ENCODE measurements around the gene DOK4. TPM values are rescaled to one million over a fixed set of nuclear protein-coding genes. Genes with fewer than 3 reads are reported as not detected.
A peak's percentile ranks its signal among the peaks of the same experiment; 100 is the strongest.

The DOK4 gene
- total RNA-seq, 1 donor from 2014 or later, result 17.6 TPM

GRCh38 chr16:57471209-57471608 lies 15.1 kb downstream of the DOK4 start:
- FAIRE-seq, result peak; percentile 66

DNA sequence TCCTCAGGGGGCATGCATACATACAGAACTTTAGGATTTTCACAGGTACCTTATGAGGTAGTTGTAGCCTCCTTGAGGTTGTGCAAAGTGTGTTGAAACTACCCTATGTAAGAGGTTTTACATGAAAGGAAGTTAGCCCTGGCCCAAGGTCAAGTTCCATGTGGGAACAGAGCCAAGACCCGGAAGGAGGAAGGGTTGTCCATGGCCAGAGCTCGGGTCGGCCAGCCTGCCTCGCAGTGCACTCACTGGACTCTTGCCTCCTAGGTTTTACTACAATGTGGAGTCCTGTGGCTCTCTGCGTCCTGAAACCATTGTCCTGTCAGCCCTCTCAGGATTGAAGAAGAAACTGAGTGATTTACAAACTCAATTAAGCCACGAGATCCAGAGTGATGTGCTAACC lies 15.6 kb downstream of the DOK4 start:
- TF ChIP-seq CTCF (IDR thresholded peaks at IDR 0.05; ENCODE audit: insufficient read depth, low read length, severe bottlenecking), result no peak
- Histone ChIP-seq H3K36me3 (ENCODE audit: control insufficient read depth, insufficient read depth, low read length) (peaks cover 30% of the 10 kb centered on the region), H3K27me3 (ENCODE audit: control insufficient read depth, insufficient read depth, low read length) (no peaks in the 10 kb centered on the region), H3K4me3 (ENCODE audit: low read depth, low read length) (no peak overlapping the region)
- DNase-seq (ENCODE audit: low read depth) (no peak), FAIRE-seq (no peak)

More at GRCh38 chr16:57471209-57471608, 15.1 kb downstream of the DOK4 start:
- TF ChIP-seq CTCF (IDR thresholded peaks at IDR 0.05; ENCODE audit: insufficient read depth, low read length, severe bottlenecking), result no peak
- no peak for DNase-seq (ENCODE audit: low read depth)
- no peaks in the 10 kb centered on the region for H3K27me3 ChIP-seq (ENCODE audit: control insufficient read depth, insufficient read depth, low read length)
- no peak overlapping the region for H3K4me3 ChIP-seq (ENCODE audit: low read depth, low read length)
- peaks cover 26% of the 10 kb centered on the region for H3K36me3 ChIP-seq (ENCODE audit: control insufficient read depth, insufficient read depth, low read length)

DNA sequence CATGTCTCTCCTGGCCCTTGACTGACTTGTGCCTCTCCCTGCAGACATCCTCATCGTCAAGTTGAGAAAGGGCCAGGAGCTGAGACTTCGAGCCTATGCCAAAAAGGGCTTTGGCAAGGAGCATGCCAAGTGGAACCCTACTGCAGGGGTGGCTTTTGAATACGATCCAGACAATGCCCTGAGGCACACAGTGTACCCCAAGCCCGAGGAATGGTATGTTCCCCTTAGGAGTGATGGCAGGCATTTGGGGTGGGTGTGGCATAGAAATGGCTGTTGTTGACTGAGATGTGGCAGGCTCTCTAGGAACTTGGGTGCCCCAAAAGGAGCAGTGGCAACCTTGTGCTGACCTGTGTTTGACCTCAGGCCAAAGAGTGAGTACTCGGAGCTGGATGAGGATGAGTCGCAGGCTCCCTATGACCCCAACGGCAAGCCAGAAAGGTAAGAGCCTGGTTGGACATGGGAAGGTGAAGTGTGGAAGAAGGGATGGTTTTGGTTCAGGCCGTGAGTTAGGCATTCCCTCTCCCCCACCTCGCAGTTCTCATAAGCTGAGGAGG lies 16.3 kb downstream of the DOK4 start:
- H3K27me3 ChIP-seq (ENCODE audit: control insufficient read depth, insufficient read depth, low read length), result no peaks in the 10 kb centered on the region
- no peak overlapping the region for H3K4me3 ChIP-seq (ENCODE audit: low read depth, low read length)
- DNase-seq (ENCODE audit: low read depth) (no peak), FAIRE-seq (peak; percentile 86)
- peaks cover 34% of the 10 kb centered on the region for H3K36me3 ChIP-seq (ENCODE audit: control insufficient read depth, insufficient read depth, low read length)
- no peak for TF ChIP-seq CTCF (IDR thresholded peaks at IDR 0.05; ENCODE audit: insufficient read depth, low read length, severe bottlenecking)

DNA sequence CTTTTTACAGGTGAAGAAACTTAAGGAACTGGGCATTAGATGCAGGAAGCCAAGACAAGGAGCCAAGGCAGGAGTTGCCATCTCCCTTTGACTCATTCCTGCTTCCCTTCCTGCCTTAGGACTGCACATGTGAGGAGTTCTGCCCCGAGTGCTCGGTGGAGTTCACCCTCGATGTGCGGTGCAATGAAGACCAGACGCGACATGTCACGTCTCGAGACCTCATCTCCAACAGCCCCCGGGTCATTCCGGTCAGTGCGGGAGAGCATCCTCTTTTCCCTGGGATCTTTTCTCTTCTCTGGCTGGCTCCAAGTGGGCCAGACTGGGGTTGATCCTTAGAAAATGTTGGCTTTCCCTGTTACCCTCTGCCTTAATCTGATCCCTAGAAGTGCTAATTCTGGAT lies 17.2 kb downstream of the DOK4 start:
- TF ChIP-seq CTCF (IDR thresholded peaks at IDR 0.05; ENCODE audit: insufficient read depth, low read length, severe bottlenecking), result no peak
- DNase-seq (ENCODE audit: low read depth), result no peak
- no peaks in the 10 kb centered on the region for H3K27me3 ChIP-seq (ENCODE audit: control insufficient read depth, insufficient read depth, low read length)
- no peak for FAIRE-seq
- H3K4me3 ChIP-seq (ENCODE audit: low read depth, low read length), result no peak overlapping the region
- peaks cover 35% of the 10 kb centered on the region for H3K36me3 ChIP-seq (ENCODE audit: control insufficient read depth, insufficient read depth, low read length)

- FAIRE-seq (no peak), DNase-seq (ENCODE audit: low read depth) (no peak)
- Histone ChIP-seq H3K4me3 (ENCODE audit: low read depth, low read length) (no peak overlapping the region), H3K36me3 (ENCODE audit: control insufficient read depth, insufficient read depth, low read length) (peaks cover 34% of the 10 kb centered on the region), H3K27me3 (ENCODE audit: control insufficient read depth, insufficient read depth, low read length) (no peaks in the 10 kb centered on the region)
- no peak for TF ChIP-seq CTCF (IDR thresholded peaks at IDR 0.05; ENCODE audit: insufficient read depth, low read length, severe bottlenecking)
Observed at GRCh38 chr16:57468346-57468745, 17.9 kb downstream of the DOK4 start.

DNA sequence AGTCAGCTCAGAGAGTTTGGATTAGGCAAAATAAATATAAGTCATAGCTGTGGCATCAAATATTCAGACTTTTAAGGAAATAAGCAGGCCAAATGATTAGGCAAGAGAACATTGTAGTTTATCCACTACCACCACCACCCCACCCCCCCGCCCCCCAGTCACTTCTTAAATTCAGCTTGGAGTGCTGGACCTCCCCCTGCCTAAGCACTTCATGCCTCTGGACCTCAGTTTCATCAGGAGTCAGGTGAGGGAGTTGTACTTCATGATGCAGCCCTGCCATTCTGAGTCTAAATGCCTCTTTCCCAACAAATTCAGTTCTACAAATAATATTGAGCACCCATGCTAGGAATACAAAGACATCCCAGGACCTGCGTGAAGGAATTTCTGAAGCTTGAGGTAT lies 21.8 kb downstream of the DOK4 start:
- Histone ChIP-seq H3K4me3 (ENCODE audit: low read depth, low read length) (no peak overlapping the region), H3K27me3 (ENCODE audit: control insufficient read depth, insufficient read depth, low read length) (no peaks in the 10 kb centered on the region), H3K36me3 (ENCODE audit: control insufficient read depth, insufficient read depth, low read length) (peaks cover 28% of the 10 kb centered on the region)
- FAIRE-seq (no peak), DNase-seq (ENCODE audit: low read depth) (no peak)
- no peak for TF ChIP-seq CTCF (IDR thresholded peaks at IDR 0.05; ENCODE audit: insufficient read depth, low read length, severe bottlenecking)

Data from bronchial epithelial cell (primary cell).